CD4-positive, alpha-beta T cell treated with Interferon gamma for 1 hour (primary cell): ENCODE results near the gene SUGT1.
"Not testable (repeated sequence)": the region's sequence is repeated elsewhere in the genome, so short reads cannot be mapped to it uniquely, and the experiment has no call there.

Source experiments
- DNase-seq: peaks from one replicate; pipeline ENCODE4 v3.0.0-alpha.2; 2020

SUGT1 gene

GRCh38 chr13:52670726-52671125 is 18.1 kb downstream of the SUGT1 start:
- no peak for DNase-seq

GRCh38 chr13:52673465-52673864 is 20.8 kb downstream of the SUGT1 start:
- no peak for DNase-seq

- no peak for DNase-seq
Observed at GRCh38 chr13:52677823-52678222, 25.2 kb downstream of the SUGT1 start.

GRCh38 chr13:52685806-52686205 is 33.2 kb downstream of the SUGT1 start:
- not testable (repeated sequence) for DNase-seq

GRCh38 chr13:52686376-52686775 is 33.7 kb downstream of the SUGT1 start:
- no peak for DNase-seq

- no peak for DNase-seq
Observed at GRCh38 chr13:52695856-52696255, 43.2 kb downstream of the SUGT1 start.

GRCh38 chr13:52696566-52696965 is 43.9 kb downstream of the SUGT1 start:
- DNase-seq: no peak

GRCh38 chr13:52701728-52702465 is 49.3 kb downstream of the SUGT1 start:
- DNase-seq: no peak

- DNase-seq: no peak
Observed at GRCh38 chr13:52703482-52703881, 50.8 kb downstream of the SUGT1 start.

GRCh38 chr13:52706081-52706480 is 53.4 kb downstream of the SUGT1 start:
- no peak for DNase-seq

GRCh38 chr13:52707375-52707774 is 54.7 kb downstream of the SUGT1 start:
- no peak for DNase-seq

- DNase-seq: not testable (repeated sequence)
Observed at GRCh38 chr13:52708266-52708665, 55.6 kb downstream of the SUGT1 start.

GRCh38 chr13:52711286-52711685 is 58.6 kb downstream of the SUGT1 start:
- DNase-seq: no peak

- no peak for DNase-seq
Observed at GRCh38 chr13:52712385-52712784, 59.7 kb downstream of the SUGT1 start.

GRCh38 chr13:52713894-52714293 is 61.3 kb downstream of the SUGT1 start:
- DNase-seq: peak; percentile 12

GRCh38 chr13:52720904-52721303 is 68.3 kb downstream of the SUGT1 start:
- not testable (repeated sequence) for DNase-seq

- DNase-seq: not testable (repeated sequence)
Observed at GRCh38 chr13:52721356-52721755, 68.7 kb downstream of the SUGT1 start.

- DNase-seq: no peak
Observed at GRCh38 chr13:52723181-52723580, 70.5 kb downstream of the SUGT1 start.

GRCh38 chr13:52725302-52725701 is 72.7 kb downstream of the SUGT1 start:
- no peak for DNase-seq

- no peak for DNase-seq
Observed at GRCh38 chr13:52726258-52726657, 73.6 kb downstream of the SUGT1 start.

- DNase-seq: no peak
Observed at GRCh38 chr13:52734075-52734623, 81.5 kb downstream of the SUGT1 start.

- DNase-seq: no peak
Observed at GRCh38 chr13:52736891-52737290, 84.3 kb downstream of the SUGT1 start.

GRCh38 chr13:52737451-52737850 is 84.8 kb downstream of the SUGT1 start:
- no peak for DNase-seq

- DNase-seq: no peak
Observed at GRCh38 chr13:52737965-52738364, 85.3 kb downstream of the SUGT1 start.
